ENCODE measurements around the gene KLHDC7A. TPM values are rescaled to one million over a fixed set of nuclear protein-coding genes. Genes with fewer than 3 reads are reported as not detected.
A peak's percentile ranks its signal among the peaks of the same experiment; 100 is the strongest.

Gene KLHDC7A
- total RNA-seq, 1 donor from 2014 or later, result not detected

- H3K4me1 Mint-ChIP-seq, result peaks cover 8% of the 10 kb centered on the region
- Histone ChIP-seq H3K79me2 (ENCODE audit: low read depth) (no peaks in the 10 kb centered on the region), H3K36me3 (no peaks in the 10 kb centered on the region), H3K9ac (no peak overlapping the region), H3K4me3 (no peak overlapping the region), H3K4me2 (no peak overlapping the region), H3K27ac (no peak overlapping the region), H3K9me3 (ENCODE audit: low read depth) (no peaks in the 10 kb centered on the region), H3F3A (ENCODE audit: low read depth) (no peaks in the 10 kb centered on the region), H3K4me1 (no peaks in the 10 kb centered on the region), H4K20me1 (ENCODE audit: low read depth) (no peaks in the 10 kb centered on the region), H3K27me3 (no peaks in the 10 kb centered on the region), H2AFZ (replicated peaks) (no peak overlapping the region)
- H3K27me3 Mint-ChIP-seq (ENCODE audit: insufficient read depth, low read depth), result peaks cover 22% of the 10 kb centered on the region
- no peak for DNase-seq (ENCODE audit: low spot score)
- no peaks in the 10 kb centered on the region for H3K9me3 Mint-ChIP-seq
- TF ChIP-seq EZH2 (IDR thresholded peaks at IDR 0.05) (no peak), CTCF (IDR thresholded peaks at IDR 0.05) (no peak), EZH2phosphoT487 (IDR thresholded peaks at IDR 0.05) (no peak)
- no peak overlapping the region for H3K4me3 Mint-ChIP-seq
- H3K27ac Mint-ChIP-seq, result no peak overlapping the region
- no peaks in the 10 kb centered on the region for H3K36me3 Mint-ChIP-seq
Observed at GRCh38 chr1:18529714-18530113, 49.0 kb downstream of the KLHDC7A start.

- Histone ChIP-seq H3K9ac (no peak overlapping the region), H3K4me2 (no peak overlapping the region), H3K36me3 (no peaks in the 10 kb centered on the region), H3K4me1 (no peaks in the 10 kb centered on the region), H3K27ac (no peak overlapping the region), H3K27me3 (no peaks in the 10 kb centered on the region), H3F3A (ENCODE audit: low read depth) (no peaks in the 10 kb centered on the region), H4K20me1 (ENCODE audit: low read depth) (no peaks in the 10 kb centered on the region), H3K9me3 (ENCODE audit: low read depth) (no peaks in the 10 kb centered on the region), H2AFZ (replicated peaks) (no peak overlapping the region), H3K79me2 (ENCODE audit: low read depth) (no peaks in the 10 kb centered on the region), H3K4me3 (no peak overlapping the region)
- Mint-ChIP-seq H3K36me3 (no peaks in the 10 kb centered on the region), H3K27ac (no peak overlapping the region), H3K4me1 (peaks cover 8% of the 10 kb centered on the region), H3K9me3 (no peaks in the 10 kb centered on the region), H3K4me3 (no peak overlapping the region), H3K27me3 (ENCODE audit: insufficient read depth, low read depth) (peaks cover 24% of the 10 kb centered on the region)
- TF ChIP-seq CTCF (IDR thresholded peaks at IDR 0.05), result peak; percentile 56
- no peak for TF ChIP-seq EZH2 (IDR thresholded peaks at IDR 0.05)
- peak; percentile 53 for DNase-seq (ENCODE audit: low spot score)
Observed at GRCh38 chr1:18530587-18531502, 50.1 kb downstream of the KLHDC7A start.

GRCh38 chr1:18531503-18531845, 50.7 kb downstream of the KLHDC7A start:
- Histone ChIP-seq H3K36me3 (no peaks in the 10 kb centered on the region), H2AFZ (replicated peaks) (no peak overlapping the region), H3K27me3 (no peaks in the 10 kb centered on the region), H3K4me1 (no peaks in the 10 kb centered on the region), H3K9me3 (ENCODE audit: low read depth) (no peaks in the 10 kb centered on the region), H3K4me3 (no peak overlapping the region), H3K4me2 (no peak overlapping the region), H3K79me2 (ENCODE audit: low read depth) (no peaks in the 10 kb centered on the region), H4K20me1 (ENCODE audit: low read depth) (no peaks in the 10 kb centered on the region), H3K27ac (no peak overlapping the region), H3F3A (ENCODE audit: low read depth) (no peaks in the 10 kb centered on the region), H3K9ac (no peak overlapping the region)
- no peak for TF ChIP-seq CTCF (IDR thresholded peaks at IDR 0.05)
- no peak for TF ChIP-seq EZH2 (IDR thresholded peaks at IDR 0.05)
- no peak for TF ChIP-seq EZH2phosphoT487 (IDR thresholded peaks at IDR 0.05)
- Mint-ChIP-seq H3K27ac (no peak overlapping the region), H3K36me3 (no peaks in the 10 kb centered on the region), H3K4me1 (peaks cover 8% of the 10 kb centered on the region), H3K9me3 (no peaks in the 10 kb centered on the region), H3K4me3 (no peak overlapping the region), H3K27me3 (ENCODE audit: insufficient read depth, low read depth) (peaks cover 23% of the 10 kb centered on the region)
- no peak for DNase-seq (ENCODE audit: low spot score)
